ENCODE results near the gene PRR14.
"Not testable (repeated sequence)": the region's sequence is repeated elsewhere in the genome, so short reads cannot be mapped to it uniquely, and the experiment has no call there.

The PRR14 gene

DNA sequence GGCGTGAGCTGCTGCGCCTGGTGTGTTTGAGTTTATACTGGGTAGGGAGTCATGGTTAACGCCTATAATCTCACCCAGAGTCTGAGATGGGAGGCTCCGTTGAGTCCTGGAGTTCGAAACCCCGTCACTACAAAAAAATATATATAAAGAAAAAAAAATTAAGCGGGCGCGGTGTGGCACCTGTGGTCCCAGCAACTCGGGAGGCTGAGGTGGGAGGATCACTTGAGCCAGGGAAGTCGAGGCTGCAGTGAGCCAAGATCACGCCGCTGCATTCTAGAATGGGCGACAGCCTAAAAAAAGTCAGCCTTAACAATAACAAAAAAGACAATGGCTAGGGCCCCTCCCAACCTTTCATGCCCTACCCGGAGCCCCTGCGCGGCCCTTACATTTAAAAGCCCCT is 17.2 kb upstream of the PRR14 start:
- DNase-seq: no peak

- DNase-seq: no peak
These were observed 14.2 kb upstream of the PRR14 start for GRCh38 chr16:30636599-30636998.

- DNase-seq: not testable (repeated sequence)
These were observed 13.6 kb upstream of the PRR14 start for GRCh38 chr16:30637139-30637538.

DNA sequence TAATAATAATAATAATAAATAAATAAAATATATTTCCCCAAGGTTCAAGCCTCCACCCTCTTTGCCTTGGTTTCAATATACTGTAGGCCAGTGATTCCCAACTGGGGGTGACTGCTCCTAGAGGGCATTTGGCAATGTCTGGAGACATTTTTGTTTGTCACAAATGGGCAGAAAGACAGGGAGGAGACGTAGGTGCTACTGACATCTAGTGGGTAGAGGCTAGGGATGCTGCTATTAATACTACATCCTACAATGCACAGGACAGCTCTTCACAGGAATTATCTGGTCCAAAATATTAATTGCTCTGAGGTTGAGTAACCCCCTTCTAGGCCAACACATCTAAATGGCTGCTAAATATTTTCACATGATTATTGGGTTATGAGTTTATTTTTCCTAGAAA is 12.8 kb upstream of the PRR14 start:
- DNase-seq: peak; percentile 70

DNA sequence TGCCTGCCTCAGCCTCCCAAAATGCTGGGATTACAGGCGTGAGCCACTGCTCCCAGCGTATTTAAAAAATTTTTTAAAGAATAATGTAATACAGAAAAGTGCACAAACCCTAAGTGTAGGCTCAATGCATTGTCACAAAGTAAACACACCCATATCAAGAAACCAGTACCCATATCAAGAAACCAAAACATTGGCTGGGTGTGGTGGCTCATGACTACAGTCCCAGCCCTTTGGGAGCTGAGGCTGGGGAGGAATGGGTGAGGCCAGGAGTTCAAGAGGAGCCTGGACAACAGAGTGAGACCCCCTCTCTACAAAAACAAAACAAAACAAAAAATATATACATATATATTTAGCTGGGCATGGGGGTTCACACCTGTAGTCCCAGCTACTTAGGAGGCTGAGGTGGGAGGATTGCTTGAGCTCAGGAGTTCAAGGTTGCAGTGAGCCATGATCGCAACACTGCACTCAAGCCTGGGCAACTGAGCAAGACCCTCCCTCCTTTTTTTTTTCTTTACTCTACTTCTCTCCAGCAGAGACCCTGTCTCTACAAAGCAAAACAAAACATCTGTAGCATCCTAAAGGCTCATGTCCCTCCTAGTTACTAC is 9.3 kb upstream of the PRR14 start:
- DNase-seq: no peak

DNA sequence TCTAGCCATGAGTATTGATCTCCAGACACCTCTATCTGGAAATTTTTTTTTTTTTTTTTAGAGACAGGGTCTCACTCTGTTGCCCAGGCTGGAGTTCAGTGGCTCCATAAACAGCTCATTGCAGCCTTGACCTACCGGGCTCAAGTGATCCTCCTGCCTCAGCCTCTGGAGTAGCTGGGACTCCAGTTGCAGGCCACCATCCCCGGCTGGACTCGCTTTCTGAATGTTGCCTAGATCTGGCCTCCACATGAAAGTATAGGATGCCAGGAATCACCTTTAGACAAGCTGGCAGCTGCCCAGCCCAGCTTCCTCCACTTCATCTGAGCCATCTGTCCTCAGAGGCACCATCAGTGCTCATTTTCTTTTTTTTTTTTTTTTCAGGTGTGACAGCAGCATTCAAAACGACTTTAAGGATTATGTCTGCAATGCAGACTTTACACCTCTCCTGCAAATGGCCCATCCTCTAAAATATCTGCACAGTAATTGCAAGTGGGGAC is 6.4 kb upstream of the PRR14 start:
- DNase-seq: peak; percentile 49

DNA sequence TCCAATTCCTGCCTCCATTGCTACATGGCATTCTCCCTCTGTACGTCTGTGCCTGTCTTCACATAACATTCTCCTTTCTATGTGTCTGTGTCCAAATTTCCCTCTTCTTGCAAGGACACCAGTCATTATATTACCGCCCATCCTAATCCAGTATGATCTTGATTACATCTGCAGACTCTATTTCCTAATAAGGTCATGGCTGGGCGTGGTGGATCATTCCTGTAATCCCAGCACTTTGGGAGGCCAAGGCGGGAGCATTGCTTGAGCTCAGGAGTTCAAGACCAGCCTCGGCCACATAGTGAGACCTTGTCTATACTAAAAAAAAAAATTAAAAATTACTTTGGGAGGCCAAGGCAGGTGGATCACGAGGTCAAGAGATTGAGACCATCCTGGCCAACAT is 5.0 kb upstream of the PRR14 start:
- DNase-seq: no peak

DNA sequence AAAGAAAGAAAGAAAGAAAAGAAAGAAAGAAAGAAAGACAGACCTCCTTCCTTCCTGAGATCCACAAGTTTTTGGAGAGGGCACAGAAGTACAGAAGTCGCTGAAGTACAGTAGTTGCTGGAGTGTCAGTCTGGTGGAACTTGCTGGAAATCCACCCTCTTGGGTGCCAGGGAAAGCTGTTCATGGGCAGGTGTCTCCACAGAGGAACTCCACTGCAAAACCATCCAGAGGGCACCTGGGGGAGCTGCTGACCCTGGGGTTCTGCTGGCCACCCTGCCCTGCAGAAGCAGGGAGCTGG is 3.5 kb upstream of the PRR14 start:
- no peak for DNase-seq

DNA sequence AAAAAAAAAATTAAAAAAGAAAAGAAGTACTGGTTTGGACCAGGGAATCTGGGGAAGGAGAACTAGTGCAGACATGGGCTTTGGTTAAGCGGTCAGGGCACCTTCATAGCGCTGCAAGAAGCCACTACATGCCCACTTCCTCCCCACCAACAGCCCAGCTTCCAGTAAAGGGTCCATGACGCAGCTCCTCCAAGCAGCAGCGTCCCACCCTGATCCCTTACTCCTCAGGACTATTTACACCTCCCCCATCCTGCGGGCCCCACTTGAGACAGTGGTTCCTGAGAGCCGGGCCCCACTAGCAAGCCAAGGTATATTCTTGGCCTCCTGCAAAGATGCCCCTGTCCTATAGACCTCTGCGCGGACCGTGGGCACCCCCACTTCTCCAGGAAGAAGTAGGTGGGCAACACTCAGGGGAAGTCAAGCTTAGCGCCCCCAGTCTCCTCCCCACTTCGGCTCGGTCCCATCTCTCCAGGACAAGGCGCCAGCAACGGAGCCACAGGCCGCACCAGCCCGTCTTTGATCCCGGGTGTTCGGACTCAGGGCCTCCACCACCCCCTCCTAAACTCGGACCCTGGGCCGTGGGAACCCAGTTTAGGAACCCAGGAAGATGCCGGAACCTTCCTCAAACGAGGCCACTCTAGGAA is 913 bp upstream of the PRR14 start:
- no peak for DNase-seq

DNA sequence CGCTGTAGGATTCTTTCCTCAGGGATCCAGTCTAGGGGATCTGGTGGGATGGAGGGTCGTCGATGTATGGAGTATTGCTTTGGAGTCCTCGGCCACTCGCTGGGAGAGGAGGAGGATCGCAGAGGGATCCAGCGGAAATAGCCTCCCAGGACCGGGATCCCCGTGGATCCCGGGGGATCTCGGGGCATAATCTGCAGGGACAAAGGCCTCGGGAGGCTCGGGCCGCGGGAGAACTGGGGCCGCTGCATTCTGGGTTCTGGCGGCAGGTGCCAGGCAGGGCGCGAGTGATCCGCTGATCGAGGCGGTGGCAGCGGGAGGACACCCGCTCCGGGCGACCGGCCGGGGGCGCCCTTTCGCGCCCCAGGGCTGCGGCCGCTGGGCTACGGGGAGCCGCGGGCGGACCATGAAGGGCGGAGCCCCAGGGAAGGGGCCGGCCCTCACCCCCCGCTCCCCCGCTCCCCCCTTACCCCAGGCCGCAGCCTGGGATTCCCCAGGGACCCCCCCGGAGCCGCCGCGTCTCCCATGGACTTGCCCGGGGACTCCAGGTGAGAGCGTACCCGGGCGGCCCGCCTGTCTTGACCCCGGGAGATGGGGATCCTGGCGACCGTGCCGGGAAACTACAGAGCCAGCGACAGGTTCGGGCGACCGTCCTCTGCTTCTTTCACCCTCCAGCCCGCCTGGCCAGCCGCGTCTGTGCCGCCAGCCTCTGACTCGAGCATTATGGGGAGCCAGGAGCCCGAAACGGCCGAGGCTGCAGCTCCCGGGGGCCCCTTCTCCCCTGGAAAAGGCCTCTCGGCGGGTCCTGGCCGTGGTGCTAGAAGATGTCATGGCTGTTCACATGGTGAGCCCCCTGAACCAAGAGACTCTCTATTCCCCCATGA is 604 bp downstream of the PRR14 start:
- peak; percentile 84 for DNase-seq

GRCh38 chr16:30652005-30652296 is 1.2 kb downstream of the PRR14 start:
- DNase-seq: no peak

- no peak for DNase-seq
These were observed 2.0 kb downstream of the PRR14 start for GRCh38 chr16:30652718-30653117.

DNA sequence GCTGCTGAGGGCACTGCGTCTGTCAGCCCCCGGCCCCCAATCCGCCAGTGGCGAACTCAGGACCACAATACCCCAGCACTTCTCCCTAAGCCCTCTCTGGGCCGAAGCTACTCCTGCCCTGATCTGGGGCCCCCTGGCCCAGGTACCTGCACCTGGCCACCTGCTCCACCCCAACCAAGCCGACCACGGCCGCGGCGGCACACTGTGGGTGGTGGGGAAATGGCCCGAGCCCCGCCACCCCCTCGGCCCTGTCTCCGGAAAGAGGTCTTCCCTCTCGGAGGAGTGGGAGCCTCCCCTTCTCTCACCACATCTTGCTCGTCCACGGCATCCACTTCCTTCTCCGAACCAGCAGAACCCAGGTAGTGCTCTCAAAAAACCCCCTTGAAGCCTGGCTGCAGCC is 4.1 kb downstream of the PRR14 start:
- DNase-seq: no peak

GRCh38 chr16:30655815-30656347 is 5.1 kb downstream of the PRR14 start:
- no peak for DNase-seq

- no peak for DNase-seq
These were observed 5.6 kb downstream of the PRR14 start for GRCh38 chr16:30656388-30656787.

- peak; percentile 85 for DNase-seq
These were observed 6.5 kb downstream of the PRR14 start for GRCh38 chr16:30656974-30657865.

DNA sequence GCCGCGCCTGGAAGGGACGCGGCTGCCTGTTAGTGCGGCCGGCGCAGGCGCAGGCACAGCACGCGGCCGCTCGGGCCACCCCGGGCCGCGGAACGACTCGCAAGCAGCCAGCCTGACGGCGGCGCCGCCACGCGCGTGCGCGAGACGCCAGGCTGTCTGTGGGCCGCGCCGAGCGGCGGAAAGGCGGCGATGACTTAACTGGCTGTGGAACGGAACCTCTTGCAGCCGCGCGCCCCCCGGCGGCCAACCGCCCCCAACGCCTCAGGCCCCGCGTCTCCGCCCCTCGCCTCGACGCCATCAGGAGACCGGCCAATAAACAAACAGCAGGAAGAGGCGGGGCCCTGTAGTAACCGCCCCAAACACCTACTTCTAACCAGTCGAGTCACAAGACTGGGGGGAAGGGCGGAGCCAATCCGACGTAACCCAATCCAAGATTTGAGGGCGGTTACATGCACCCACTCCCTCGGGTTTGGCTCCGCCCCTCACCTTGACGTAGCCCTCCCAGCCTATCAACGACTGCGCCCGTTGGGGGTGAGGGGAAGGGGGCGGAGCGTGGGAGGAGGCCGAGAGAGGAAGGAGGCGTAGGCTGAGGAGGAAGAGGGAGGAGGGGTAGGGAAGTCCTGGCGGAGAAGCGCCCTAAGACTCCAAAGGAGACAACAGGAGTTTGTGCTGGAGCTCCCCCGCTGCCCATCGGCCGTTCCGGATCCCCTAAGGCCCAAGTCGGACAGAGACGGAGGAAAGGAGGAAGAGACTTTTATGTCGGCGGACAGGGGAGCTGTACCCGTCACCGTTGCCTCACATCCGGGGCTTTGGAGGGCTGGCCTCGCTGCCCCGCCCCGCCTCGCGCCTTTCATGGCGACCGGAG is 7.3 kb downstream of the PRR14 start, which contains the start of gene FBRS:
Gene FBRS (plus strand): TSS at position 566 of the 865 bp plus-strand sequence. CDS start 1,088 bp downstream, outside the sequence.
- DNase-seq: peak; percentile 99

DNA sequence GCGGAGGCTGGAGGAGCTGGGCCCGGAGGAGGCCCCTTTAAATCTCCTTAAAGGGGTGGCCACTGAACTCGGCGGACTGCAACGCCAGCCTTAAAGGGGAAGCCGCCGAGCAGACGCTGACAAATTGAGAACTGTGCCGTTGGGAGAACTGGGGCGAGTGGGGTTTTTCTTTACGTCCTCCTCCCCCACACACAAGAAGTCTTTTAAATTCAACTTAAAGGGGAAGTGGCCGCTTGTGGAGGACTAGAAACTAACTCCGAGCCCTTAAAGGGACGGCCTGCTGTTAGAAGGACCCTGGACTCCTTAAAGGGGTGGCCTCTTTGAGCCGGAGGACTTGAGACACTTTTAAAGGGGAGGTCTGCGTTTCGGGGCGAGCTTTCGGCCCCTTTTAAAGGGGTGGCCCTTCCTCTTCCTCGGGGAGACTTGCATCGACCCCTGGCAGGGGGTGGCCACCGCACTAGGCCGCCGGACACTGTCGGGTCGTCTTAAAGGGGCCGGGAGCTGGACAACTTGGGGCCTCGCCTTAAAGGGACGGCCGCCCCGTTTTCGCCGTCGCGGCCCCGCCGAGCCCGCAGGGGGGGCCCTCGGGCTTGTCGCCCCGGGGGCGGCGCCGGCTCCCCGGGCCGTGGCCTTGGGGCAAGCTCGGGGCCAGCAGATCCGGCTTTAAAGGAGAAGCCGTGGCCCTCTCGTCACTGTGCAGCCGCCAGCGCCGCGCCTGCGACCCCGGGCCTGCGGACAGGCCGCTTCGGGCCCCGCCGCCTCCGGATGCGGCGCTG is 8.2 kb downstream of the PRR14 start:
- DNase-seq: peak; percentile 96

DNA sequence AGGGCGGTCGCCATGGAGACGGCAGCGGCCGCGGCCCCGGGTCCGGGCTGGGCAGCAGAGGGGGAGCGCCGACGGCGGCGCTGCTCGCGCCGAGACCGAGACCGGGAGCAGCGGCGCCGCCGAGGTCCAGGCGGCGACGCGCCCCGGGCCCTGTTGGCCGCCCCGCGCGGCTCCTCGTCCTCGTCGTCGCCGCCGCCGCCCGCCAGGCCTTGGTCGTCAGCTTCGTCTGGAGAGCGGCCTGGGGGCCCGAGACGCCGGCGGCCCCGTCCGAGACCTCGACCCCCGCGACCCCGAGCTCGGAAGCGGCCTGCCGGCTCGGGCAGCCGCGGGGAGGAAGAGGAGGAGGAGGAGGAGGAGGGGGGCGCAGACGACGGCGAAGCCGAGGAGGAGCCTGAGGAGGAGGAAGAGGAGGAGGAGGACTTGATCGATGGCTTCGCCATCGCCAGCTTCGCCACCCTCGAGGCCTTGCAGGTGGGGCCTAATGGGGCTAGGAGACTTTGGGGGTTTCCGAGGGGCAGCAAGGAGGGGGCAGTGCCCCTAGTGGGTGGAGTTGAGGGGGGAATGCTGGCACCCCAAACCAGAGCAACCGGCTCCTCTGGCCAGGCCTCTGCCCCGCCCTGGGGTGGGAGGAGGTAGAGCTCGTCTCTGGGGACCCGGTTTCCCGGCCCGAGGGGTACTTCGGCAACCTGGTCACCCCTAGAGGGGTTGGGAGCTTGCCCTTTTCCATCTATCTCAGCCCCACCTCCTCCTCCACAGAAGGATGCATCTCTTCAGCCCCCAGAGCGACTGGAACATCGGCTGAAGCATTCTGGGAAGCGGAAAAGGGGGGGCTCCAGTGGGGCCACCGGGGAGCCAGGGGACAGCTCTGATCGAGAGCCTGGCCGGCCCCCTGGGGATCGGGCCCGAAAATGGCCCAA is 9.0 kb downstream of the PRR14 start:
- peak; percentile 26 for DNase-seq

Measured in DMS53 (cell line).